ENCODE results near the gene PRKAB1. TPM values are rescaled to one million over a fixed set of nuclear protein-coding genes. Genes with fewer than 3 reads are reported as not detected.
A peak's percentile ranks its signal among the peaks of the same experiment; 100 is the strongest.
"Not testable (repeated sequence)": the region's sequence is repeated elsewhere in the genome, so short reads cannot be mapped to it uniquely, and the experiment has no call there.

Gene PRKAB1
- total RNA-seq, 2 donors from 2014 or later = 9.3 to 10.9 TPM

- not testable (repeated sequence) for DNase-seq (ENCODE audit: low spot score); H3K4me3 ChIP-seq; H3K27ac ChIP-seq; H3K36me3 ChIP-seq; H3K27me3 ChIP-seq; H3K4me1 ChIP-seq
- TF ChIP-seq CTCF (IDR thresholded peaks at IDR 0.05) = peak in 1 of 2 donors; percentile 17
- H3K9me3 ChIP-seq = peaks cover 0 to 11% of the 10 kb centered on the region in 2 donors
These were observed 9.8 kb upstream of the PRKAB1 start for GRCh38 chr12:119658166-119658565.

- H3K4me1 ChIP-seq = no peaks in the 10 kb centered on the region
- TF ChIP-seq CTCF (IDR thresholded peaks at IDR 0.05) = peak; percentile 84 to 87
- DNase-seq (ENCODE audit: low spot score) = no peak
- no peaks in the 10 kb centered on the region for H3K27me3 ChIP-seq
- H3K36me3 ChIP-seq = no peaks in the 10 kb centered on the region
- H3K27ac ChIP-seq = no peak overlapping the region
- H3K9me3 ChIP-seq = no peaks in the 10 kb centered on the region
- no peak overlapping the region for H3K4me3 ChIP-seq
These were observed 8.5 kb upstream of the PRKAB1 start for GRCh38 chr12:119659289-119659897.

- Histone ChIP-seq H3K27me3 (no peaks in the 10 kb centered on the region), H3K4me1 (no peaks in the 10 kb centered on the region), H3K36me3 (no peaks in the 10 kb centered on the region), H3K9me3 (no peaks in the 10 kb centered on the region), H3K4me3 (no peak overlapping the region), H3K27ac (no peak overlapping the region)
- no peak for DNase-seq (ENCODE audit: low spot score)
- TF ChIP-seq CTCF (IDR thresholded peaks at IDR 0.05) = no peak
These were observed 7.9 kb upstream of the PRKAB1 start for GRCh38 chr12:119660076-119660475.

- no peak for TF ChIP-seq CTCF (IDR thresholded peaks at IDR 0.05)
- Histone ChIP-seq H3K9me3 (no peaks in the 10 kb centered on the region), H3K36me3 (no peaks in the 10 kb centered on the region), H3K27me3 (no peaks in the 10 kb centered on the region), H3K4me3 (no peak overlapping the region), H3K27ac (no peak overlapping the region), H3K4me1 (peaks cover 0 to 13% of the 10 kb centered on the region in 2 donors)
- DNase-seq (ENCODE audit: low spot score) = no peak
These were observed 6.1 kb upstream of the PRKAB1 start for GRCh38 chr12:119661882-119662281.

GRCh38 chr12:119664642-119665041 lies 3.3 kb upstream of the PRKAB1 start:
- Histone ChIP-seq H3K27ac (no peak overlapping the region), H3K9me3 (no peaks in the 10 kb centered on the region), H3K4me1 (peaks cover 0 to 31% of the 10 kb centered on the region in 2 donors), H3K4me3 (no peak overlapping the region), H3K36me3 (no peaks in the 10 kb centered on the region), H3K27me3 (no peaks in the 10 kb centered on the region)
- no peak for DNase-seq (ENCODE audit: low spot score)
- TF ChIP-seq CTCF (IDR thresholded peaks at IDR 0.05) = no peak
